DMS53 treated with DMSO at 0.1 percent for 48 hours (cell line): ENCODE results near the gene TSPAN18.

Experiments
- DNase-seq: peaks from one replicate; lab custom pipeline; 2025; ENCODE audit not compliant: unreplicated experiment; lab: John Stamatoyannopoulos, UW

TSPAN18 gene

DNA sequence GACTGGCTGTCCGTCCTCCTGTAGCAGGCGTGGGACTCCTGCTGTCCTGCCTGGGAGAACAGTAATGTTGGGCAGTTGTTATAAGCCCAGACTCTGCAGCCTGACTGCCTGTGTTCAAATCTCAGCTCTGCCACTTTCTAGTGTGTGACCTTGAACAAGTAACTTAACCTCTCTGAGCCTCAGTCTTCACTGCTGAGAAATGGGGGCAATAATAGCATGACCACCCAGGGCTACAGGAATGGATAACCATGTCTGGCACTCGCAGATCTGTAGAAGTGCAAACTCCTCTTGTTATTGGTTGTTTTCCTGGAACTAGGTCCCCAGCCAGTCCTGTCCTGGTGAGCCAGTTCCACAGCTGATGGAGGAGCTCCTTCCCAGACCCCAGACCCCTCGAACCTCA, 154.2 kb downstream of the TSPAN18 start:
- DNase-seq: no peak

DNA sequence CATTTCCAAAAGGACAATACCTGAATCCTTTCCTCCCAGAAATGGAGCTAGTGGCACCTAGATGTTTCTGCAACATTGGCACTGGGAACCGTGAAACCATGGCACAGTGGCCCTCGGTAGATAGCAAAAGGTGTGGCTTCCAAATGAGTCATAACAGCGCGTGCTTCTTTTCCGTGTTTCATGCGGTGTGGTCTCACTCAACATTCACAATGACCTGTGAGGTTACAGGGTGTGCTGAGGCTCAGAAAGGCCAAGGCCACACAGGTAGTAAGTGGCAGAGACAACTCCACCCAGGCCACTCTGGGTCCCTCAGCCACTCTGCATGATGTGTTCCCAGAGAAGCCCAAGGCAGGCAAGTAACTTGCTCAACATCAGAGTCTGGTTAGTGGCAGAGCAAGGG, 156.5 kb downstream of the TSPAN18 start:
- no peak for DNase-seq

DNA sequence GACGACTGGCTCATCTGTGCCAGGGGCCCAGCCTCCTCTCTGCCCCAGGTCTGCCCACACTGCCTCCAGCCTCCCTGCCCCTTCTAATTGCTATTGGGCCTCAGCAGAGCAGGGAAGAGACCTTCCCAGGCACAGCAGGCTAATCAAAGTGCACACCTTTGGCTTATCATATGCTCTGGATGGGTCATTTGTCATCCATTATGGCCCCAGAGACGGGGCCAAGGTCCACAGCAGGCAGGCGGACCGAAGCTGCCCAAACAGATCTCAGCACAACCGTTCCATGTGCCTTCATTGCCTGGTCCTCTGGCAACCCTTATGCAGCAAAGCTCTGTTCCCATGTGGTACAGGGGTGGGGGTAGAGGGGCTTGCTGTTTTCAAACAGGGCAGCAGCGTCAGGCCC, 157.3 kb downstream of the TSPAN18 start:
- DNase-seq: no peak

DNA sequence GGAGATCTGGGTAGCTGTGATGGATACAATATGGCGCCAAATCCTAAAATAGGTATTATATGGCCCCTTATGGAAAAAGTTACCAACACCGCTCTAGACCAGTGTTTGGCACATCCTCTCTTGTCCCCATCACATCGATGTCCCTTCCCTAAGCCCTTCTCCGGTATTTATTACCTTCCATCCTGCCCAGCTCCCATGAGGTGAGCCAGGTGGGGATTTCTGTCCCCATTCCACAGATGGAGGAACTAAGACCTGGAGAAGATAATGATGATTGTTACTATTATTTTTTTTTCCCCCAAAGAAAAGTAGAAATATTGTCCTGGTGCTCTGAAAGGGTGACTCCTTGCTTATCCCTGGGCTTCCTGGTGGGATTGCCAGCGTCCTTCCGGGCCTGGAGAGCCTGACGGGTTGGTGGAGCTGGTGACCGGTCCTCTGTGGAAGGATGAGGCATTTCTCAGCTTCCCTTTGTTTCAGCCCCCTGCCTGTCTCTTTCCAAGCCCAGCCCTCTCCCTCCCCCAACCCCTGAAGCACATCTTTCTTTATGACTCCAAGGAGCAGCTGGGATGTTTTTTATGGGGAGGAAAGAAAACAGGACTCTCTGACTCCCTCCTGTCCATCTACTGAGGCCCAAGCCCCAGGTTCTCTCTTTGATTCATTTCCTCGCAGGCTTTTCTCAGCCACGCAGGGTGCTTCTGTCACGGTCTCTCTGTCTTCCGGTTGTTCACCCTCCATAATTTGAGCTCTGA, 158.5 kb downstream of the TSPAN18 start:
- no peak for DNase-seq

DNA sequence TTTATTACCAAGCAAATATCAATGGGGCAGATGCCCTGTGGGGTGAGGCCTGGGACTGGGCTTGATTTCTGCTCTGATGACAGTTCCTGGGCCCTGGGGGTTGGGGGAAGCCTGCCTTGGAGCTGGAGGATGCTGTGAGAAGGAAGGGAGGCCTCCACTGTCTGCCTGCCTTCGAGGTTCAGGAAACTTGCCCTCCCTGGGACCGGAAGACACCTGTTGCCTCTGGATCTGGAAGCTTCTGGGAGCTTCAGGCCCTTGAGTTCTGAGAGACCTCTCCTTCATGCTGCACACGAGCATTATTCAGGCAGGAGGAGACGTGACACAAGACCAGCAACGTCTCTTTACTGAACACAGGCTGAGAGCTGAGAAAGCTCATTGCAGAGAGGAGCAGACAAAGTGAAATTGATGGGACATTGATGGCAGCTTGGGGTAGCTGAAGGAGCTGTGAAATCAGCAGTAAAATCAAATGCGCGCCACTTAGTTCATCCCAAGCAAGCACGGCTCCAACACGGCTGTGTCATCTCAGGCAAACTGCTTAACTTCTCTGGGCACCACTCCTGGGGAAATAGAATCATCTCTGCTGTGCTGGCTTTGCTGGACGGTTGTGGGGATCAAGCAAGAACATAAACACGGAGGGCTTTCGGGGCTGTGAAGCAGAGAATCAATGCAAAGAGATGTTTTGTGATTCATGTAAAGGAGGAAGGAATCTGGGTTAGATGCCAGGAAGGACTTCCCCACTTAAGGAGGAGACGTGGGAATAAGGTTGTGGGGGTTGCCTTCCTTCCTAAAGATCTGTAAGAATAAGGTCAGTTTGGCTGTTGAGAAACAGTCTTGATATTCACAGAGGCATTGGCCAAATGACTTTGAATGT, 159.4 kb downstream of the TSPAN18 start:
- no peak for DNase-seq

DNA sequence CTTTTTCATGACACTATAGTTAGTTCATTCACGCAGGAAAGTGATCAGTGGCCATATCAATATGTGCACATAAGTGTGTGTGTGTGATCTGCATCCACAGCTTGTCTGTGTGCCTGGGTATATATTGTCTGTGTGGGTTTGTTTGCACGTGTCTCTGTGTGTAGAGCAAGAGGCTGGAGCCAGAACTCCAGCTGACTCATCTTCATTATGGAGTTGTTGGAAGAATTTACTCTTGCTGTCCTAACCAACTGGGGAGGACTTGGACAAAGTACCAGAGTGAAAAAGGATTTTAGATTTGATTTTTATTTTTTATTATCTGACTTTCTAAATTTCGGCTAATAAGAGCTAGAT, 160.0 kb downstream of the TSPAN18 start:
- no peak for DNase-seq

DNA sequence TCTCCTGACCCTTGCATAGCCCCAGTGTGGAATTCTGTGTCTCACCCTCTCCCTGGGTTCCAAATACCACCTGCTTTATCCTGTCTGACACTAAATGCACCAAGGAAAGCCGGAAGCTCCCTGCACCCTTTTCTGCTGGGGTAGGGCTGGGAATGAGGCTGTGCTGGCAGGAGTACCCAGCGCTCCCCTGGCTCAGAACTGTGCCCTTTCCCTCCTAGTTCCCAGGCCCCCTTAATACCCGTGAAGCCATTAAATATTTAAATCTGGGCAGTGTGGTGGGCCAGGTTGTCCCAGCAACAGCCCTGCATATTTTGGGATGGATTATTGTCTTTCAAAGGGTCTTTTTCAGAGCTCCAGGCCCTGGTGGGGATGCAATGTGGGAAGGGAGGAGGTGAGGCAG, 160.9 kb downstream of the TSPAN18 start:
- DNase-seq: no peak

DNA sequence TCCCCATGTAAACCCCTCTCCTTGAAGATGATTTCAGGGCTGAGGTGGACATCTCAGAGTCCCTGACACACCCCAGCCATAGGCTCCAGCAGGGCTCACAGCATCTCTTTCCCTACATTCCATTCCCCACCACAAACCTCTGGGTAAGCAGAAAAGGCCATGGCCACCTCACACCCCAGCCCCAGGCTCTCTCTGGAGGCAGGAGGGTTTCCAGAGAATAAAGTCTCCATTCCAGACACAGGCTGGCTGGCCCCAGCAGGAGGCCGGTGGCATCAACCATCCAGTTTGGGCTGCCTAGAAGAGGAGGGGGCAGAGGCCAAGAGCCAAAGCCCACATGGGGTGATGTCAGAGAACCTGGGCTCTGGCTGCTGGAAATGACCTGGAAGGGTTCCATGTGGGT, 162.5 kb downstream of the TSPAN18 start:
- DNase-seq: no peak

DNA sequence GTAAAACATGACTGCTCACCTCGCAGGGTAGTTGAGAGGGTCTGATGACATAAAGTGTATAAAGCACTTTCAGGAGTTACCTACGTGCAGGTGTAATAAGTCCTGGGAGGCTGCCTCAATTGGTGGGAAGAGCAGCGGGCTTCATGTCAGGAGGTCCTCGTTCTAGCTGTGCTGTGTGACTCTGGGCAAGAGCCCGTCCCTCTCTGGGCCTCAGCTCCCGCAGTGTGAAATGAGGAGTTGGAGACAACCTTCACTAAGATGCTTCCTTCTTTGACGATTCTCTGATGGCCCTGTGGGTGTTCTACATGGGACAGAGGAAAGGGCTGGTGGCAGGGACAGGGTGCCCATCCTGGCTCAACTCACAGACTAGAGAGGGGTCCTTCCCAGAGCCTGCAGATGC, 166.1 kb downstream of the TSPAN18 start:
- DNase-seq: no peak

DNA sequence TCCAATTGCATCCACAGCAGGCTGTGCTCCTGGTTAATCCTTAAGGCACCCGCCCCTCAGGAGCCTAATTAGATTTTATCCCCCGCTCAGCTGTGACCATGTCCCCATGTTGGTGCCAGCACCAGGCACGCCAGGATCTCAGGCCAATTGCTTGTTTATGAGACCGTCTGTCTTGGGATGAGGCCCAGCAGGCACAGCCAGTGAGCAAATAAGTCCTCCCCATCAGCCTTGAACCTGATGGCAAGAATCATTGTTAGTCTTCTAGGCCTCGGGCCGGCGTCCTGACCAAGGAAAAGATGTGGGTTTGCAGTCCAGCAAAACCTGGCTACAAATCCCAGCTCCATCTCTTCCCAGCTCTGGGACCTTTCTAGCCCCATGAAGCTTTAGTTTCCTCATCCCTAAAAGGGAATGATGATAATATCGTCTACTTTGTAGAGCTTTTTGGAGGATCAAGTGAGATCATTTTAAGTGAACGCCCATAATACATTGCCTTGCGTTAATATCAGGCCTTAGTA, 166.6 kb downstream of the TSPAN18 start:
- no peak for DNase-seq

DNA sequence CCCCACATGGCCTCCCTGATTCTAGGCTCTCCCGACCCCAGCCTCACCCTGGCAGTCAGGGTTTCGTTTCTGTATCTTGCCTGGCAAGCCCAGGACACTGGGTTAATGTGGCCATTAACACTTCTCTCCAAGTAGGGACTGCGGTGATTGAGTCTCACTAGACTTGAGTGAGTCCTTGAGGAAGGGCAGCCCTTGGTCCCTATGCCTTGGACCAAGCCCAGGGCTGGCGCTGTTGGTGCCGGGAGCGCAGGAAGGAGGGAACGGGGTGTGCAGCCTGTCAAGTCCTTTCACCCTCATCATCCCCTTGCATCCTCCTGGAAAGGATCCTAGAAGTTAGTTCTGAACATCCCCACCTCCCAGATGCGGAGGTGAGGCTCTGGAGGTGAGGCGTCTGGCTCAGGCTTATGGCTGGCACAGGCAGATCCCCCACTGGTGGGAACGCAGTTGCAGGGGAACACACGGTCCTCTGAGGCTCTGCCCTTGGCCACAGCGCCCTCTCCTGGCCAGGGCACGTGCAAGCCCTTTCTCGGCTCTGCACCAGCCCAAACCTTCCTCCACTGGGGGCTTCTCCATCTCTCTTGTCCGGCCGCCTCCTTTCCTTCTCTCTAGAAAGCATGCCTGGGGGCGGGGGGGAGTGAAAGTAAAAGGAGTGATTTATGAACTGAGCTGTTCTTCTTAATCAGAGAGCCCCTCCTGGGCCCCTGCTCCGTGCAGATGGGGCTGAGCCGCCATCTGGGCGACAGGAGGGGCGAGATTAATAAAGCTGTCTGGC, 167.3 kb downstream of the TSPAN18 start:
- peak; percentile 12 for DNase-seq

DNA sequence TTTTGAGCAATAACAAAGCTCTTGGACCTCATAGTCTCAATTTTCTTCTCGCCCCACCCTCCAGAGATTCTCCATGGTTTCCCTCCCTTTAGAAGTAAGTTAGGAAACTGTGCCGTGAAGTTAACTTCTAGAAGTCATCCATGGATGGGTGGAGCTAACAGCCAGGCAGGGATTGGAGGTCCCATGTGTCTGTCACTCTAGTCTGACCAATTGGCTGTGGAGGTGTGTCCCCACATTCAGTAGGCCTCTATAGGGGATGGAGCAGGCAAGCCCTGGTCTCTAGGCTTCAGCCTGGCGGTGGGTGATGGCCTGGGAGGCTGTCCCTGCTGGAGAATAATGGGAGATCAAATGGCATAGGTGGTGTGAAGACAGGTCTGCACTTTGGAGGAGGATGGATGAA, 173.2 kb downstream of the TSPAN18 start:
- no peak for DNase-seq

DNA sequence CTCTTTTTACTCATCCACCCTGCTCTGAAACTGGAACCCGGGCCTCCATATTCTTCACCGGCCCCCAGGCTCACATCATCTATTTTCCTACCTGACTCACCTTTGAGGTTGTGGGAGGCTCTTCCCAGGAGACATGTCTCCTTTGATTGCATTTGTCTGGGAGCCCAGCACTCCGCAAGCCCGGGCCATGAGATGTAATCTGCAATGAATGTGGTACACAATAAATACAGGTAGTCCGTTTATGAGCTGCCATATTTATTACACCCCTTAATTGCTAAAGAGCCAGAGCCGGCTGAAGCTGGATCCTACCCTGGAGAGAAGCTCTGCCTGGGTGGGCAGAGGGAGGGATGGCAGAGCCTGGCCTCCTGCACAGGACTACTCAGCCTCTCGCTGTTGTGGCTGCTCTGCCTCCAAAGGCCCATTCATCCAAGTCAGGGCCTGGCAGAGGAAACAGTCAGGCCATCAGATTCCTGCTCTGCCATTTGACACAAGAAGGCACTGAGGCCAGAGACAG, 174.4 kb downstream of the TSPAN18 start:
- DNase-seq: no peak

DNA sequence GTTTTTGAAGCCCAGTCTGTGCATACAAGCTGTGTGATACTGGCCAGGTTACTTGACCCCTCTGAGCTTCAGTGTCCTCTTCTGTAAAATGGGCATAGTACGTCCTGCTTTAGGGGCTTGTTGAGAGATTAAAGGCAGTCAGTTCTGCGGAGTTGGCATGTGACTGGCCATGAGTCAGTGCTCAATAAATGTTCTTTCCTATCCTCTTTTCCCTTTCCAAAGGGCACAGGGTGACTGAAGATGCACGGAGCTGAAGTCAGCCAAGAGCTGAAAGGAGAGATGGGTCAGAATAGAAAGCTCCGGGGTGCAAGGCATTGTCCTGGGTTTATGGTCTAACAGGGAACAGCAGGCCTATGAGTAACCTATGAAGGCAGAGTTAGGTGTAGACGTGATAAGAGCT, 175.0 kb downstream of the TSPAN18 start:
- DNase-seq: no peak

DNA sequence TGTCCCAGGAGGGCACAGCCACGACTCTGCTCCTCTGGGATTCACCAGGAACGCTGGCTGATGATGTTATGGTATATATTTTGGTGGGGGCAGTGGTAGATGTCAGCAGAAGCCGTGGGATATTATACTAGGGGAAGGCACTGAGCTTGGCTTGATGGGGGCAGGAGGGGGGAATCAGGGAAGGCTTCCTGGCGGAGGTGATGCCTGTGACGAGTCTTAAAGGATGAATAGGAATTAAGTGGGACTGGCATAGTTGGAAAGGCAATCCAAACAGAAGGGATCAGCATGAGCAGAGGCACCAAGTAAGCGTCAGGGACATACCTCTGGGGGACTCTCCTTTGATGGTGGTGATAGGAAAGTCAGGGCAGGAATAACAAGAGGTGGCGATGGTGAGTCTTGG, 176.3 kb downstream of the TSPAN18 start:
- no peak for DNase-seq

DNA sequence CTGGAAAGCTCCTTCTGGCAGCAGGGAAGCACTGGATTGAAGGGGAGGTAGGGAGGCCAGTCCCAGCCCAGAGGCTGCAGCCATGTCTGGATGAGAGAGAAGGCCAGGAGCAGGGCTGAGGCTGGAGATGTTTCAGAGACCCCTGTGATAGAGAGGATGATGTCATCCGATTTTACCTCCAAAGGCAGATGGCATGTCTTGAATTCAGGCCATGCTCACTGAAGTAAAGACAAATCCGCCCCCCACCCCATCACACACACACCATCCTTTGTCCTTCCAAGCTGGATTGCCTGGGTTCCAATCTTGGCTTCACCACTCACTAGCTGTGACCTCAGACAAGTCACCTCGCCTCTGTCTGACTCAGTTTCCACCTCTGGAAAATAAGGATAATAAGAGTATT, 176.8 kb downstream of the TSPAN18 start:
- DNase-seq: no peak

DNA sequence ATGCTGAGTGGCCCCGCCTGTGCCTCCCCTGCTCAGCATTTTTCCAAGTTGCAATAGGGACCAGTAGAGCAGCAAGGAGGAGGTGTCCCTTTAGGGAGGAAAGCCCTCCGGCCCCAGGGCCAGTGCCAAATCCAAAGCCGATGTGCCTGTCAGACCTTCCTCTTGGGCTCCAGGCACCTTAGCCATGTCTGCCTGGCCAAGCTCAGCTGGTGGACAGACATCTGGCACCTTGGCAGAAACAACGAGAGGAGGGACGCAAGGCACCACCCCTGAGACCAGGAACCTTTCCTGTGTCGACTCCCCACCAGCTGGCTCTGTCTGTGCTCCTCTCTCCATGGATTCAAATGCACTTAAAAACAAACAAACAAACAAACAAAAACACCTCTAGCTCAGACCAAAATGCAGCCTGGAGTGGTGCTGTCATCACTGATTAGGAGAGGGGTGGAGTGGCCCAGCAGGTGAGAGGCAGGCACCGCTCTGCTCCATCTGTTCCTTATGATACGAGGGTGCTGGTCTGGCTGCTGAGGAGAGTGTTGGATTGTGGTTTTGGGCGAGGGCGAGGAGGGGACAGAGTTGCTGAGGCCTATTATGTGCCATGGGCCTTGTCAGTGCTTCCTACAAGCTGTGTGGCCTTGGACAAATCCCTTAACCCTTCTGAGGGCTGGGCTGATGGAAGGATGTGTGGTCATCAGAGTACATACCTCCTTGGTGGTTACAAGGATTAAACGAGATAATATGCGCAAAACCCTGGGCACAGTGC, 177.7 kb downstream of the TSPAN18 start:
- no peak for DNase-seq

DNA sequence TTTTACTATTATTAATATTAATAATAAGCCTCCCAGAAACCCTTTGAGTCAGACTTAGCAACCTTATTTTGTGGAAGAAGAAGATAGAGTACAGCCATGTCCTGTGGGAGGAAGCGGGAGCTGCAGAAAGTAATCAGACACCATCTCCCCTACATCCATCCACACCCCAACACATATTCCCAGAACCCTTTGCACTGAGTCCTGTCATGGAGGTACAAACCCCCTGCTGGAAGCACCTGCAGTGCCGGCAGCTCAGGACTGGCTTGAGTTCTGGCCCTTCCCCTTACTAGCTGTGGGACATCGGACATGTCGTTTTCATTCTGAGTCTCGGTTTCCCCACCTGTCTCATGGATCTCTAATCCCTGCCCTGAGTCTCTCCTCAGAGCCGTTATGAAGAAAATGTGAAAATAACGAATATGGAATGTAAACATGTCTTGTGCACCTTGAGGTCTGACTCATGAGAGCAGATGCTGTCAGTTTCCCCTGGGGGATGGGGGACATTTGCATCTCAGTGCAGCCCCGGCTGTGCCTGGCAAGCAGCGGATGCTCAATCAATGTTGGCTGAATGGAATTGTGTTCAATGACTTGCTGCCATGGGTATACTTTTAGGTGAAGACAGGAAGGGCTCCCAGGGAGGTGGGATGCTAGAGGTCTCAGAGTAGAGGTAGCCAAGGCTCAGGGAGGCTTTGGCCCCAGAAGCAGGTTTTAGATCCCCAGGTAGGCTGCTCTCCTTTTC, 178.5 kb downstream of the TSPAN18 start:
- DNase-seq: no peak

DNA sequence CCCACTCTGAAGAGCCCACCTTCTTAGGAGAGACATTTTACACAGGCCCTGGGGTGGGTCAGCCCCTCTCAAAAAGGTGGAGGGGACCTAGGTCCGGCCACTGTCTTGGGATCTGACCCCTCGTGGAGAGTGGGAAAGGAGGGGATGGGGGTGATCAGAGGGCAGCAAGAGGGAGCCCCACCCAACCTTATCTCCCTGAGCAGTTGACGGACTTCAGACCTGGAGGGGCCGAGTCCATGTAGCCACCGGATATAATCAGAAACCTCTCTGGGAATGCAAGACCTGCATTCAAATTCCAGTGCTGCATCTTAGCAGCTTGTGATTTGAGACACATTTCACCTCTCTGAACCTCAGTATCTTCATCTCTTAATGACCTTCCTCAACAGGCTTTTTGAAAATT, 179.9 kb downstream of the TSPAN18 start:
- DNase-seq: no peak

DNA sequence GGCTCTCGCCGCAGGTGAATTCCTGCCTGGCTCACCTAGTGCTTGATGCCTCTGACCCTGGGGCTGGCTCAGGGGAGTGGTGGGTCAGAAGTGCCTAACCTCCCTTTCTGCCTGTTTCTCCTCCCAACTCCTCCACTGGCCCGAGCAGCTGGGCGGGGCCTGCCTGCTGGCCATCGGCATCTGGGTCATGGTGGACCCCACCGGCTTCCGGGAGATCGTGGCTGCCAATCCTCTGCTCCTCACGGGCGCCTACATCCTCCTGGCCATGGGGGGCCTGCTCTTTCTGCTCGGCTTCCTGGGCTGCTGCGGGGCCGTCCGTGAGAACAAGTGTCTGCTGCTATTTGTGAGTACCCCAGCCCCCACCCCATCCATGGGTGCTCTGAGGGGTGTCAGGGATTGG, 182.8 kb downstream of the TSPAN18 start:
- no peak for DNase-seq
